Thoracic aorta (tissue), 2 donors: ENCODE measurements around the gene HIP1R. TPM values are rescaled to one million over a fixed set of nuclear protein-coding genes. Genes with fewer than 3 reads are reported as not detected.
A peak's percentile ranks its signal among the peaks of the same experiment; 100 is the strongest.

ENCODE experiments used
- ATAC-seq: fragments of 150-250 bp; one replicate; pipeline ENCODE4 v1.8.0; 2017; ENCODE audit warnings: low read depth; ENCODE audit not compliant: insufficient number of reproducible peaks, low FRiP score
- DNase-seq: peaks from one replicate; pipeline ENCODE4 v3.0.0-alpha.2; 2020; ENCODE audit warnings: low spot score
- H3K27ac ChIP-seq, 2 donors: fragments of 200-600 bp; sonication (generic); 1 replicate in 1 of 2; 2 replicates in 1 of 2; pipeline ENCODE4 v1.5.1; 2016; ENCODE audit warnings: mild to moderate bottlenecking in 2 of 2, moderate library complexity in 2 of 2
- H3K27me3 ChIP-seq: fragments of 200-600 bp; sonication (generic); replicated peaks from 2 replicates; pipeline ENCODE4 v1.6.0; 2016; ENCODE audit warnings: mild to moderate bottlenecking; ENCODE audit not compliant: insufficient read depth
- H3K36me3 ChIP-seq: fragments of 200-600 bp; sonication (generic); one replicate; pipeline ENCODE4 v1.5.1; 2016
- H3K4me1 ChIP-seq, 2 donors: fragments of 200-600 bp; sonication (generic); 1 replicate in 1 of 2; 2 replicates in 1 of 2; pipeline versions ENCODE4 v1.5.1 to v1.6.0; 2016; ENCODE audit warnings: low read depth in 2 of 2, mild to moderate bottlenecking in 1 of 2; ENCODE audit not compliant: control insufficient read depth in 1 of 2
- H3K4me3 ChIP-seq: fragments of 200-600 bp; sonication (generic); 2 replicates; pipeline ENCODE4 v1.5.1; 2016; ENCODE audit warnings: mild to moderate bottlenecking
- H3K9me3 ChIP-seq: fragments of 200-600 bp; sonication (generic); 2 replicates; pipeline ENCODE4 v1.5.1; 2016
- CTCF ChIP-seq: fragments of 200-600 bp; sonication (generic); IDR thresholded peaks from one replicate; pipeline ENCODE4 v1.5.1; 2019; ENCODE audit warnings: antibody characterized with exemption
- total RNA-seq, 2 donors: library from RNA; depleted of rRNA; stranded (reverse); fragments of >200 nt; gene quantifications; one replicate each; pipeline versions ENCODE4 v1.1.0 to v1.2.3, GENCODE V29; 2016

Gene HIP1R
- total RNA-seq, 2 donors from 2014 or later: 109 to 131 TPM

- Histone ChIP-seq H3K9me3 (no peaks in the 10 kb centered on the region), H3K4me1 (peaks cover 16 to 27% of the 10 kb centered on the region in 2 donors), H3K4me3 (no peak overlapping the region), H3K27ac (peak overlapping the region; percentile 62 to 88), H3K36me3 (peaks cover 3% of the 10 kb centered on the region), H3K27me3 (no peaks in the 10 kb centered on the region)
- TF ChIP-seq CTCF: no peak
- ATAC-seq: no peak
- no peak for DNase-seq
Measured at GRCh38 chr12:122842505-122843405, 7.5 kb downstream of the HIP1R start.

GRCh38 chr12:122843455-122843854 is 8.2 kb downstream of the HIP1R start:
- TF ChIP-seq CTCF: no peak
- DNase-seq: no peak
- ATAC-seq: no peak

GRCh38 chr12:122844366-122844971 is 9.2 kb downstream of the HIP1R start:
- H3K27me3 ChIP-seq: no peaks in the 10 kb centered on the region
- H3K36me3 ChIP-seq: peaks cover 10% of the 10 kb centered on the region
- DNase-seq (no peak), ATAC-seq (no peak)
- no peaks in the 10 kb centered on the region for H3K9me3 ChIP-seq
- H3K4me1 ChIP-seq: peaks cover 20 to 31% of the 10 kb centered on the region in 2 donors
- H3K4me3 ChIP-seq: no peak overlapping the region
- TF ChIP-seq CTCF: no peak
- no peak overlapping the region for H3K27ac ChIP-seq

More at GRCh38 chr12:122843455-122843854, 8.2 kb downstream of the HIP1R start:
- H3K4me3 ChIP-seq: no peak overlapping the region
- no peaks in the 10 kb centered on the region for H3K9me3 ChIP-seq
- peak overlapping the region in 1 of 2 donors; percentile 88 for H3K27ac ChIP-seq
- no peaks in the 10 kb centered on the region for H3K27me3 ChIP-seq
- peaks cover 7% of the 10 kb centered on the region for H3K36me3 ChIP-seq
- peaks cover 16 to 23% of the 10 kb centered on the region in 2 donors for H3K4me1 ChIP-seq

GRCh38 chr12:122845041-122845864 is 10.0 kb downstream of the HIP1R start:
- Histone ChIP-seq H3K36me3 (peaks cover 10% of the 10 kb centered on the region), H3K9me3 (no peaks in the 10 kb centered on the region), H3K4me3 (no peak overlapping the region), H3K4me1 (peaks cover 24 to 38% of the 10 kb centered on the region in 2 donors), H3K27ac (no peak overlapping the region), H3K27me3 (no peaks in the 10 kb centered on the region)
- ATAC-seq (no peak), DNase-seq (no peak)
- no peak for TF ChIP-seq CTCF
